H1 (cell line): ENCODE measurements around the gene SCFD1. TPM values are rescaled to one million over a fixed set of nuclear protein-coding genes. Genes with fewer than 3 reads are reported as not detected.

ENCODE experiments used
- CTCF ChIA-PET: fragments of 300-600 bp; sonication (Branson Sonifier 250); formaldehyde crosslinking; loops from one replicate; lab custom pipeline; 2021; ENCODE audit not compliant: partially characterized antibody; lab: Charles Lee
- POLR2A ChIA-PET: fragments of 300-600 bp; sonication (Branson Sonifier 250); formaldehyde crosslinking; loops from one replicate; lab custom pipeline; 2021; ENCODE audit warnings: inconsistent platforms; ENCODE audit not compliant: partially characterized antibody; lab: Charles Lee
- DNase-seq, 2 experiments: peaks; one replicate each; pipeline versions ENCODE4 v3.0.0 to v3.0.0-alpha.2; 2010 to 2022; ENCODE audit warnings: low spot score in 2 of 2, low read depth in 1 of 2, mixed read lengths in 1 of 2
- FAIRE-seq: peaks from 2 replicates; lab custom pipeline; 2011; peaks lifted over from hg19 to GRCh38; lab: Jason Lieb, UNC
- H2AFZ ChIP-seq: 2 replicates; pipeline ENCODE4 v1.8.1; 2012; ENCODE audit warnings: low read length, inconsistent platforms
- H2AK5ac ChIP-seq: 2 replicates; pipeline ENCODE4 v1.6.1; 2013; ENCODE audit warnings: low read depth, low read length
- H2BK120ac ChIP-seq: replicated peaks from 2 replicates; pipeline ENCODE3; 2013; ENCODE audit warnings: low read depth, low read length, inconsistent platforms
- H2BK12ac ChIP-seq: 2 replicates; pipeline ENCODE4 v1.6.1; 2013; ENCODE audit warnings: low read depth, low read length
- H2BK15ac ChIP-seq: 2 replicates; pipeline ENCODE4 v1.6.1; 2013; ENCODE audit warnings: low read length
- H2BK20ac ChIP-seq: 2 replicates; pipeline ENCODE4 v1.6.1; 2013; ENCODE audit warnings: low read length
- H2BK5ac ChIP-seq: 2 replicates; pipeline ENCODE4 v1.6.1; 2013; ENCODE audit warnings: low read depth, low read length
- H3K14ac ChIP-seq: 2 replicates; pipeline ENCODE4 v1.6.1; 2013; ENCODE audit warnings: inconsistent platforms; ENCODE audit not compliant: insufficient read length
- H3K18ac ChIP-seq: 2 replicates; pipeline ENCODE4 v1.6.1; 2013; ENCODE audit warnings: low read length; ENCODE audit errors: extremely low read depth
- H3K23ac ChIP-seq: 2 replicates; pipeline ENCODE4 v1.6.1; 2013; ENCODE audit warnings: inconsistent platforms; ENCODE audit not compliant: insufficient read length
- H3K23me2 ChIP-seq: 2 replicates; pipeline ENCODE4 v1.6.1; 2013; ENCODE audit warnings: low read depth, low read length
- H3K27ac ChIP-seq: 2 replicates; pipeline ENCODE4 v1.6.1; 2011; ENCODE audit warnings: low read depth, low read length, inconsistent platforms
- H3K27me3 ChIP-seq, 4 experiments: replicated peaks in 1 of 4; 1 replicate in 1 of 4; 2 replicates in 3 of 4; pipeline versions ENCODE4 v1.6.1 to v1.8.1; 2011 to 2013; ENCODE audit warnings: low read length in 3 of 4, mild to moderate bottlenecking in 3 of 4, inconsistent platforms in 2 of 4, mixed read lengths in 2 of 4, moderate library complexity in 1 of 4; ENCODE audit not compliant: control insufficient read depth in 3 of 4, insufficient read depth in 3 of 4; ENCODE audit errors: extremely low read depth in 1 of 4
- H3K36me3 ChIP-seq, 4 experiments: 2 replicates each; pipeline versions ENCODE4 v1.6.1 to v1.8.1; 2011 to 2013; ENCODE audit warnings: mild to moderate bottlenecking in 4 of 4, low read length in 3 of 4, moderate library complexity in 2 of 4, control low read depth in 1 of 4, inconsistent platforms in 1 of 4; ENCODE audit not compliant: insufficient read depth in 4 of 4, control insufficient read depth in 2 of 4
- H3K4ac ChIP-seq: replicated peaks from 2 replicates; pipeline ENCODE3; 2013; ENCODE audit warnings: low read length, low read depth, mixed read lengths, inconsistent platforms; ENCODE audit not compliant: insufficient read length
- H3K4me1 ChIP-seq, 4 experiments: replicated peaks in 1 of 4; 1 replicate in 1 of 4; 2 replicates in 3 of 4; pipeline versions ENCODE4 v1.6.1 to v1.8.1; 2011 to 2013; ENCODE audit warnings: low read length in 3 of 4, inconsistent platforms in 2 of 4, mixed read lengths in 1 of 4; ENCODE audit not compliant: insufficient read depth in 4 of 4, control insufficient read depth in 3 of 4
- H3K4me2 ChIP-seq, 2 experiments: 2 replicates each; pipeline versions ENCODE4 v1.6.1 to v1.8.1; 2011 to 2013; ENCODE audit warnings: low read depth in 2 of 2, low read length in 2 of 2, control low read depth in 1 of 2, inconsistent platforms in 1 of 2, mild to moderate bottlenecking in 1 of 2; ENCODE audit not compliant: insufficient read depth in 1 of 2
- H3K4me3 ChIP-seq, 4 experiments: fragments of 200-600, 300-600 bp in 1 of 4; sonication (generic), shearing (Covaris generic), sonication (Bioruptor Twin) in 1 of 4; 2 replicates each; pipeline versions ENCODE4 v1.5.1 to v1.8.1; 2011 to 2016; ENCODE audit warnings: low read length in 4 of 4, low read depth in 3 of 4, control low read depth in 2 of 4, inconsistent platforms in 2 of 4, mild to moderate bottlenecking in 2 of 4, mixed read lengths in 1 of 4, moderate library complexity in 1 of 4; ENCODE audit not compliant: insufficient read depth in 2 of 4; ENCODE audit errors: extremely low read depth in 1 of 4
- H3K56ac ChIP-seq: replicated peaks from 2 replicates; pipeline ENCODE3; 2013; ENCODE audit warnings: low read depth, mild to moderate bottlenecking, mixed read lengths, low read length, inconsistent platforms; ENCODE audit not compliant: insufficient read length
- H3K79me1 ChIP-seq: 2 replicates; pipeline ENCODE4 v1.6.1; 2013; ENCODE audit warnings: low read depth, low read length, control low read depth
- H3K79me2 ChIP-seq, 2 experiments: 2 replicates each; pipeline versions ENCODE4 v1.6.1 to v1.8.1; 2012 to 2013; ENCODE audit warnings: low read length in 2 of 2, mild to moderate bottlenecking in 2 of 2, inconsistent platforms in 1 of 2; ENCODE audit not compliant: insufficient read depth in 2 of 2, control insufficient read depth in 1 of 2
- H3K9ac ChIP-seq, 4 experiments: replicated peaks in 1 of 4; 1 replicate in 1 of 4; 2 replicates in 3 of 4; pipeline versions ENCODE4 v1.6.1 to v1.8.1; 2011 to 2013; ENCODE audit warnings: low read depth in 3 of 4, low read length in 3 of 4, control low read depth in 2 of 4, mild to moderate bottlenecking in 2 of 4, moderate library complexity in 2 of 4, inconsistent platforms in 1 of 4; ENCODE audit errors: extremely low read depth in 1 of 4
- H3K9me3 ChIP-seq, 2 experiments: 2 replicates each; pipeline versions ENCODE4 v1.6.1 to v1.8.1; 2012 to 2013; ENCODE audit warnings: mild to moderate bottlenecking in 2 of 2, moderate library complexity in 2 of 2, control low read depth in 1 of 2, inconsistent platforms in 1 of 2, low read depth in 1 of 2, low read length in 1 of 2, mixed read lengths in 1 of 2; ENCODE audit not compliant: insufficient read depth in 2 of 2
- H4K20me1 ChIP-seq, 2 experiments: replicated peaks in 1 of 2; 2 replicates each; pipeline versions ENCODE3 to v1.8.1; 2011 to 2013; ENCODE audit warnings: inconsistent platforms in 2 of 2, low read length in 2 of 2, mild to moderate bottlenecking in 1 of 2; ENCODE audit not compliant: insufficient read depth in 2 of 2, control insufficient read depth in 1 of 2
- H4K5ac ChIP-seq: 2 replicates; pipeline ENCODE4 v1.6.1; 2013; ENCODE audit warnings: low read length, low read depth, mixed read lengths, inconsistent platforms; ENCODE audit not compliant: insufficient read length
- H4K8ac ChIP-seq: 2 replicates; pipeline ENCODE4 v1.8.0; 2013; ENCODE audit warnings: mild to moderate bottlenecking, moderate library complexity, low read length, inconsistent platforms; ENCODE audit not compliant: insufficient read depth; ENCODE audit errors: extremely low read depth
- H4K91ac ChIP-seq: replicated peaks from 2 replicates; pipeline ENCODE3; 2013; ENCODE audit warnings: low read length, mixed read lengths, inconsistent platforms; ENCODE audit not compliant: insufficient read length
- ATF2 ChIP-seq: IDR thresholded peaks from 2 replicates; pipeline ENCODE4 v1.6.1; 2012; ENCODE audit warnings: low read length, inconsistent platforms
- BACH1 ChIP-seq: IDR thresholded peaks from 2 replicates; pipeline ENCODE4 v1.6.1; 2012; ENCODE audit warnings: low read length, improper control_type of control experiment
- BRCA1 ChIP-seq: IDR thresholded peaks from 2 replicates; pipeline ENCODE4 v1.6.1; 2012; ENCODE audit warnings: low read depth, low read length, improper control_type of control experiment
- CREB1 ChIP-seq: IDR thresholded peaks from 2 replicates; pipeline ENCODE4 v1.6.1; 2012; ENCODE audit warnings: inconsistent platforms
- EP300 ChIP-seq, 2 experiments: IDR thresholded peaks; 1 replicate in 1 of 2; 2 replicates in 1 of 2; pipeline ENCODE4 v1.6.1; 2011 to 2012; ENCODE audit warnings: low read depth in 2 of 2, low read length in 2 of 2, mild to moderate bottlenecking in 2 of 2, borderline replicate concordance in 1 of 2, inconsistent platforms in 1 of 2, moderate library complexity in 1 of 2
- GABPA ChIP-seq: IDR thresholded peaks from 2 replicates; pipeline ENCODE4 v1.6.1; 2011; ENCODE audit warnings: mild to moderate bottlenecking, low read length, moderate library complexity, borderline replicate concordance; ENCODE audit not compliant: insufficient read depth
- KDM1A ChIP-seq: fragments of 200-600, 300-600 bp; sonication (generic); IDR thresholded peaks from 2 replicates; pipeline ENCODE4 v1.7.1; 2016; ENCODE audit warnings: mild to moderate bottlenecking, low read length, borderline replicate concordance
- POU5F1 ChIP-seq: IDR thresholded peaks from 2 replicates; pipeline ENCODE4 v1.6.1; 2011; ENCODE audit warnings: low read depth, mild to moderate bottlenecking, low read length, moderate library complexity
- SAP30 ChIP-seq: fragments of 300-600 bp; sonication (generic); IDR thresholded peaks from 2 replicates; pipeline ENCODE4 v1.7.1; 2012; ENCODE audit warnings: low read length, moderate library complexity, mild to moderate bottlenecking, inconsistent platforms; ENCODE audit not compliant: insufficient read depth, insufficient replicate concordance
- polyA plus RNA-seq, 7 experiments: library from polyadenylated mRNA; depleted of rRNA in 3 of 7; stranded (reverse) in 5 of 7; unstranded in 2 of 7; fragments of >200 nt in 5 of 7; fragments of 200-250 nt in 2 of 7; gene quantifications; 1 replicate in 5 of 7; 2 replicates in 1 of 7; 4 replicates in 1 of 7; pipeline versions ENCODE4 v1.2.1 to v1.2.3, GENCODE V29; 2011 to 2013; ENCODE audit warnings: missing spikeins in 2 of 7, mixed read lengths in 2 of 7
- total RNA-seq: library from RNA; stranded (reverse); fragmentation: NEBNext Ultra II Directional; extraction: Animal tissue kit (Norgen Biotek cat#: 25700); gene quantifications from 2 replicates; pipeline ENCODE4 v1.2.1, GENCODE V29; 2021

Gene SCFD1
- total and polyA plus RNA-seq, 2 of the 8 experiments (the other 6 are each of a cell fraction or from before 2014, with no cell fraction given): 32.8 to 64.5 TPM

GRCh38 chr14:30588873-30589272 lies 33.2 kb upstream of the SCFD1 start:
- TF ChIP-seq POU5F1 (no peak), SAP30 (no peak), CREB1 (no peak), GABPA (no peak), BACH1 (no peak), KDM1A (no peak), EP300 (IDR thresholded peaks at IDR 0.05; ENCODE audit: borderline replicate concordance in 1 of 2, low read depth in 2 of 2, low read length in 2 of 2) (no peak), ATF2 (no peak), BRCA1 (no peak)
- Histone ChIP-seq H3K9ac (no peak overlapping the region), H3K9me3 (peaks cover 5% of the 10 kb centered on the region in 2 experiments; a peak in 1 of 4 replicates), H3K79me2 (peaks cover 7 to 61% of the 10 kb centered on the region in 2 experiments), H3K4me1 (no peaks in the 10 kb centered on the region), H3K56ac (no peak overlapping the region), H2AK5ac (no peak overlapping the region), H3K14ac (no peak overlapping the region), H3K36me3 (peaks cover 2 to 49% (median 17%) of the 10 kb centered on the region in 4 experiments; a peak in 7 of 8 replicates), H2BK12ac (no peak overlapping the region), H3K23me2 (no peaks in the 10 kb centered on the region), H4K8ac (no peak overlapping the region), H3K27me3 (no peaks in the 10 kb centered on the region), H4K20me1 (peaks cover 0 to 4% of the 10 kb centered on the region in 2 experiments), H2BK15ac (no peak overlapping the region), H3K23ac (no peak overlapping the region), H4K5ac (no peak overlapping the region), H2AFZ (no peak overlapping the region), H4K91ac (no peak overlapping the region), H3K4me2 (no peak overlapping the region), H3K4me3 (no peak overlapping the region), H2BK20ac (no peak overlapping the region), H3K27ac (no peak overlapping the region), H3K18ac (no peak overlapping the region), H3K79me1 (no peaks in the 10 kb centered on the region; the same call in 1 of the 2 replicates), H3K4ac (no peak overlapping the region), H2BK5ac (no peak overlapping the region), H2BK120ac (no peak overlapping the region)
- CTCF ChIA-PET: no interaction called here
- DNase-seq (no peak), FAIRE-seq (no peak)
- POLR2A ChIA-PET: no interaction called here
